ENCODE results near the gene SERPINH1. TPM values are rescaled to one million over a fixed set of nuclear protein-coding genes. Genes with fewer than 3 reads are reported as not detected.

SERPINH1 gene
- polyA plus RNA-seq, 4 donors, result 319 to 615 (median 354) TPM

GRCh38 chr11:75593286-75593915 is 31.3 kb downstream of the SERPINH1 start:
- DNase-seq (ENCODE audit: low read depth in 4 of 4, low spot score in 3 of 4), result no peak

GRCh38 chr11:75594211-75594610 is 32.2 kb downstream of the SERPINH1 start:
- no peak for DNase-seq (ENCODE audit: low read depth in 4 of 4, low spot score in 3 of 4)

- DNase-seq (ENCODE audit: low read depth in 4 of 4, low spot score in 3 of 4), result no peak
Measured at GRCh38 chr11:75595429-75595828, 33.4 kb downstream of the SERPINH1 start.

GRCh38 chr11:75596914-75597313 is 34.9 kb downstream of the SERPINH1 start:
- DNase-seq (ENCODE audit: low read depth in 4 of 4, low spot score in 3 of 4), result no peak

- no peak for DNase-seq (ENCODE audit: low read depth in 4 of 4, low spot score in 3 of 4)
Measured at GRCh38 chr11:75597636-75598035, 35.6 kb downstream of the SERPINH1 start.

GRCh38 chr11:75598264-75598663 is 36.2 kb downstream of the SERPINH1 start:
- DNase-seq (ENCODE audit: low read depth in 4 of 4, low spot score in 3 of 4), result no peak

GRCh38 chr11:75598900-75599299 is 36.8 kb downstream of the SERPINH1 start:
- no peak for DNase-seq (ENCODE audit: low read depth in 4 of 4, low spot score in 3 of 4)

GRCh38 chr11:75600356-75600755 is 38.3 kb downstream of the SERPINH1 start:
- no peak for DNase-seq (ENCODE audit: low read depth in 4 of 4, low spot score in 3 of 4)

- DNase-seq (ENCODE audit: low read depth in 4 of 4, low spot score in 3 of 4), result no peak
Measured at GRCh38 chr11:75601494-75601893, 39.4 kb downstream of the SERPINH1 start.

GRCh38 chr11:75602951-75603350 is 40.9 kb downstream of the SERPINH1 start:
- DNase-seq (ENCODE audit: low read depth in 4 of 4, low spot score in 3 of 4), result no peak

- DNase-seq (ENCODE audit: low read depth in 4 of 4, low spot score in 3 of 4), result no peak
Measured at GRCh38 chr11:75603791-75604736, 42.0 kb downstream of the SERPINH1 start.

- DNase-seq (ENCODE audit: low read depth in 4 of 4, low spot score in 3 of 4), result no peak
Measured at GRCh38 chr11:75606099-75606498, 44.0 kb downstream of the SERPINH1 start.

GRCh38 chr11:75611823-75612222 is 49.8 kb downstream of the SERPINH1 start:
- no peak for DNase-seq (ENCODE audit: low read depth in 4 of 4, low spot score in 3 of 4)

GRCh38 chr11:75615751-75616150 is 53.7 kb downstream of the SERPINH1 start:
- no peak for DNase-seq (ENCODE audit: low read depth in 4 of 4, low spot score in 3 of 4)

GRCh38 chr11:75616281-75616680 is 54.2 kb downstream of the SERPINH1 start:
- no peak for DNase-seq (ENCODE audit: low read depth in 4 of 4, low spot score in 3 of 4)

Other genes with a start within 250 kb of the SERPINH1 start
- 10 to 100 TPM; 21.4 to 29.5 (median 24.7) TPM for gene ARRB1, start 210.6 kb upstream of the SERPINH1 start, polyA plus RNA-seq (ENCODE audit: insufficient read length in 4 of 4)
- 1,000 to 10,000 TPM; 1,967 to 2,904 (median 2,295) TPM for gene RPS3, start 162.7 kb upstream of the SERPINH1 start, polyA plus RNA-seq (ENCODE audit: insufficient read length in 4 of 4)
- gene KLHL35, start 129.1 kb upstream of the SERPINH1 start, polyA plus RNA-seq (ENCODE audit: insufficient read length in 4 of 4), result 1 to 10 TPM in 1 of 4 donors, under 1 TPM in 3; 0.57 to 2.4 (median 0.69) TPM
- 10 to 100 TPM in 2 of 4 donors, 1 to 10 TPM in 2; 7.5 to 15.4 (median 11.3) TPM for gene GDPD5, start 36.3 kb upstream of the SERPINH1 start, polyA plus RNA-seq (ENCODE audit: insufficient read length in 4 of 4)
- gene MAP6, start 106.8 kb downstream of the SERPINH1 start, polyA plus RNA-seq (ENCODE audit: insufficient read length in 4 of 4), result 10 to 100 TPM in 2 of 4 donors, 1 to 10 TPM in 2; 8.3 to 12.5 (median 9.6) TPM
- 1 to 10 TPM in 2 of 4 donors, under 1 TPM in 2; 0.22 to 1.8 (median 0.76) TPM for gene MOGAT2, start 155.6 kb downstream of the SERPINH1 start, polyA plus RNA-seq (ENCODE audit: insufficient read length in 4 of 4)
- gene DGAT2, start 206.5 kb downstream of the SERPINH1 start, polyA plus RNA-seq (ENCODE audit: insufficient read length in 4 of 4), result 1 to 10 TPM; 2.2 to 4.7 (median 3.8) TPM